Activated CD8-positive, alpha-beta memory T cell treated with anti-CD3 and anti-CD28 coated beads for 1 hour (primary cell): ENCODE measurements around the gene HPCAL4.

Source experiments
- DNase-seq, 2 donors: peaks; one replicate each; pipeline ENCODE4 v3.0.0-alpha.2; 2020; ENCODE audit warnings: low read depth in 1 of 2; ENCODE audit errors: extremely low read depth in 1 of 2

HPCAL4 gene

DNA sequence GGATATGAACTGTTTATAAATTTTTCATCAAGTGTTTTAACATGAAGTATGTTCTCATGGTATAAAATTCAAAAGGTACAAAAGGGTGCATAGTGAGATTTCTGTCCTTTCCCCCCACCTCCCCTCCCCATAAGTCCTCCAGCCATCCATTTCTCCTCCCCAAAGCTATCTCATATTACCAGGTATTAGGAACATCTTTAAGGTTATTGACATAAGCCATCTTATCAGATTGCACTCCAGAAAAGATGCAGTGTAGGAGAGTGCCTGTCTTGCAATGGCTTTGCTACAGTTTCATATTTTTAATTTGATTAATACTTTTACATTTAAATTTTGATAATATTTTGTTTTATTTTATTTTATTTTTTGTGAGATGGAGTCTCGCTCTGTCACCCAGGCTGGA lies 13.5 kb upstream of the HPCAL4 start:
- DNase-seq = no peak

DNA sequence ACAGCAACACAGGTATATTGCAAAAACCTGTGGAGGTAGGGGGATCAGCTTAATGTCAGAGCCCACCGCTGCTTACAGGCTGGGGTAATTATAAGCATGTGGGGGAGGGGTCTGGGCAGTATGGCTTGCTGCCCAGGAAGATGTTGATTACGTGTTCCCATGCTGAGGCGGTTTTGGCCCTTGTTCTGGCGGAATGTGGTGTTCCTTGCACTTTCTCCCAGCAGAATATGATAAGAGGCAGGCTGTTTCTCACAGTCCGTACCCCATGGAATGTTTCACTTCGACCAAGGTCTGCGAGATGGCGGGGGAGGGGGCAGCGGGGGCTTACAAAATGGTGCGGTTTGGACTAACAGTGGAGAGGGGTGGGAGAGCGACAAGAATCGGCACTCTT lies 9.8 kb upstream of the HPCAL4 start:
- no peak for DNase-seq

DNA sequence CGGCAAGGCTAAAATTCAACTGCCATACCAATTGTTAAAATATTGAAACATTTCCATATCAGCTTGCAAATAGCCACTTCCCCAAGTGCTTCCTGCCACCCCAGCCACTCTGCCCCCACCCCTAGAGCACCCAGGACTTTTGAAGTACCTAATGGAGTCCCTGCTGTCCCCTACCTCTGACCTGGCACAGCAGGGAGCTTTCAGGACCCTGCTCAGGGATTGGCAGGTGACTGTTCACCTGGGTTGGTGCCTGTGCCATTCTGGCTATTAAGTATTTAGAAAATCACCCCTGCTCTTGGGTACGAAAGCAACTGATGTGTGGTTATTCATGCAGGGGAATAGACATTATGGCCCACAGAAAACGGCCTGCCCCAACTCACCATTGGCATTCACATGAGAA lies 9.1 kb upstream of the HPCAL4 start:
- DNase-seq = no peak

DNA sequence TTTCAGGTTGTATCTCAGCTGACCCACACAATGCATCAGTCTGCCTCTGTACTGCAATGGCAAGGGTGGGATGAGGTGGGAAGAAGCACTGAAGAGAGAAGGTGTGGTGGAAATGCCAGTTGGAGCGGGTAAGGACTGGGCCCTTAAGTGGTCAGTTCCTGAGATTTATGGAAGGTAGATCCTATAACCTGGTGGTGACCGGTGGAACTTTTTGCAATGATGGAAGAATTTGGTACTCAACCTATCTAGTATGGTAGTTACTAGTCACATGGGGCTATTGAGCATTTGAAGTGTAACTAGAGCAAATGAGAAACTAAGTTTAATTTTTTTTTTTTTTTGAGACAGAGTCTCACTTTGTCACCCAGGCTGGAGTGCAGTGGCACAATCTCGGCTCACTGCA lies 8.2 kb upstream of the HPCAL4 start:
- no peak for DNase-seq

DNA sequence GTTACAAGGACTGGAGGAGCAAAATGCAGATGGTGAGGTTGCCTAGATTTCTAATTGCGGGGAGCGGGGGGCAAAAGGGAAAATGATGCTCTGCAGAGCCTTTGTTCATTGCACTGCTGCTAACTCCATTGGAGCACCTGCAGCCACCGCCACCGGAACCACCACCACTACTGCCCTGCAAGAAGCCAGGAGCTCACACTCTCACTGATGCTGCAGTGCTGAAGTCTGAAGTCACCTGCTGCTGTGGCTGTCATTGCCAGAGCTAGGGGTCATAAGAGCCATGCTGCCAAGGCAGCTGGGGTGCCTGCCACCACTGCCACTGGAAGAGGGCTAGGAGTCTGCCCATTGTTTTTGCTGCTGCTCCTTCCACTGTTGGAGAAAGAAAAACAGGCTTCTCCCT lies 7.3 kb upstream of the HPCAL4 start:
- no peak for DNase-seq

DNA sequence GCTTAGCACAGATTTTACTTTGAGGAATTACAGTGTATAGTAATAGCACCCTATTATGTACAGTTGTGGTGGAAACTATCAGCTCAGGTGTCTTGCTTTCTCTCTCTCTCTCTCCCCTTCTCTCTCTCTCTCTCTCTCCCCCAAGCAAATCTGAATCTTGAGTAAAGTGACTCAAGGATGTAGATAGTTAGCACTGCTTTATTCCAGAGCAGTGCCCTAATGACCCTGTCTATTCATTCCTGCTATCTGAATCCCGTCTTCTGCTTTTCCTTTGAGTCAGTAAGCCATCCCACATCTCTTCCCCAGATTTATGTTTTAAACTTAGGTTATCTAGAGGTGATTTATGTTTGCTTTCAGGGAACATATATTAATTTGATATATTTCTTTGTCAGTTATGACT lies 5.2 kb upstream of the HPCAL4 start:
- DNase-seq = no peak

DNA sequence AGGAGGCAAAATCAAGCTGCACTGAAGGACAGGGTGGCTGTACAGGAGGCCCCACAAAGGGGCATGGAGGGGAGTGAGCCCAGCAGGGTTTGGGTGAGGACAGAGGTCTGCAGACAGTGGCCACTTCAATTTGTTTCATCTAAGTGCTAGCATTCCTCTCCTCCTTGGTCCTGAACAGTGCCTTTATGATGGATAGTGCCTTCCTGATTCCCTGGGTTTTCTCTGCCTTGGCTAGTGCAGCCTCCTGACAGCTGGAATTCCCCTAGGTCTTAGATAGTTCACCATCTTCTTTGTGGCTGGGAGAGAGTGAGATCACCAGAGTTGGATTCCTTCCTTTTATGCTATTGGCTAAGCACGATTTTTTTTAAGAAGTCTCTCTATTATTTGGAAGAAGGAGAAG lies 3.8 kb upstream of the HPCAL4 start:
- DNase-seq = no peak

DNA sequence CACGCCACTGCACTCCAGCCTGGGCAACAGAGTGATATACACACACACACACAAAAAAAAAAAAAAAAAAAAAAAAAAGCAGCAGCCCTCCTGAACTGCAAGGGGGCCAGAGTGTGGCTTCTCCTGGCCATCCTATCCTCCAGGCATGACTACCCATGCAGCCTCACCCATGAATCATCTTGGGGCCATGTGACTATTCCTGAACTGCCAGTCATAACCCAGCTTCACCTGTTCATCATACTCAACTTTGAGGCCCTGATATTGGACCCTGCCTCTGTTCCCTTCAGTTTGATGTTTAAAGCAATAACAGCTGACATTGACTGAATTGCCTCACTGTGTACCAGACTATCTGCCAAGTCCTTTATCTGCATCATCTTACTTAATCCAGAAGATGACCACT lies 2.8 kb upstream of the HPCAL4 start:
- no peak for DNase-seq

DNA sequence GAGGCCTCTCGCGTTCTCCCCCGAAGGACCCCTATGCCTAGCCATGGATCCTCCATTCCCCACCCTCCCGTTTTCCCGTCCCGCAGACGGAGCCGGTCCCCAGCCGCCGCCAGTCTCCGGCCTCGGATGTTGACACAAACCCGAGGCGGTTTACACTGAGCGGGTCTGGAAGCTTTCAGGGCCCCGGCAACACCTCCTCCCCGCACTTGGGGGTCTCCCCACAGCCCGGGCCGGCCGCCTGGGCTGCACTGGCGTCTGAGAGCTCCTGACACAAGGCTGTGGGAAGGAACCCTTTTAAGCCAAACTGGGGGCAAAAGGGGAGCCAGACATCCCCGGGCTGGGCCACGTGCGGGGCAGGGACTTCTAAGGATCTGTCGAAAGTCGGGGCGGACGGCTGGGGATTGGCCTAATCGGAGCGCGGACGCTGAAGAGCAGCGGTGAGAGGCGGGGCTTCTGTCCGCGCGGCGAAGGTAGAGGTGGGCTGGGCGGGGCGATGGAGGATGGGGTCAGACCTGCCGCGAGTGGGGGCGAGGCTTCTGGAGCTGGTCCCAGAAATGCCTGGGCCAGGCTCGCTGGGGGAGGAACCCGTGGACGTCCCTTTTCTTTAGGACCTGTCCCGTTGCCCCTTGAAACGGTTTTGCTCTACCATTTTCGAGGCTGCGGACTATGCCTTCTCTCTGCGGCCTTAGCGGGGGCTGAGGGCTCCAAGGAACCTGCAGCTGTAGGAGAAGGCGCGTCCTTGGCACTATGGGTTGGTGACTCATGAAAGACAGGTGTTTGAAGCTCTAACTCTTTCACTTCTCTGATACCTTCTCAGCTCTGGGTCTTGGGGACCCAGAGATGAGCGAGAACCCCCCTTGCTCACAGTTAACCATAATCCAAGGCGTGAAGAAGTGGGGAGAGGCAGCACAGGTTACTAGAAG lies 1.2 kb upstream of the HPCAL4 start:
- no peak for DNase-seq

DNA sequence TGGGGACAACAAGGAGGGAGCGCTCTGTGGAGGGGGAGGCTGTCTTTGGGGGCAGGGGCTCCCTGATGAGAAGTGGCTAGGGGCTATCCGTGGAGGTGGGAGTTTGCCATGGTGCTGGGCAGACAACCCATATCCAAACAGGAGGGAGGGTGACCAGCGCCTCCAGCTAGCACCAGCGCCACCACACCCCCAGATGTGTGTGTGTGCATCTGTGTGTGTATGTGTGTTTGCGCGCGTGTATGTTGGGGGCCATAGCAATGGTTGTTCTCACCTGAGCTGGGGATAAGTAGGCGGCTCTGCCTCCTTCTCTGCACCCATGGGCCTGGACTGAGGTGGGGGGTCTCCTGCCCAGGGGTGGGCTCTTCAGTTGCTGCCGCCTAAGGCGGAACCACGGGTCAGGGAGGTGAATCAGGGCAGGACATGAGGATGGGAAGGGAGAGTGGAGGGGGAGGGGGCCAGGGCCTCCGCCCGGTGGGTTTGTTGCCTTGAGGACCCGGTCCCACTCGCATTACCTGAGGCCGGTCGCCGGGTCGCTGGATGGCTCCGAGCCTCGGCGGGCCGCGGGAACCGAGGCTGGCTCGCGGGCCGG lies 345 bp downstream of the HPCAL4 start:
- no peak for DNase-seq

DNA sequence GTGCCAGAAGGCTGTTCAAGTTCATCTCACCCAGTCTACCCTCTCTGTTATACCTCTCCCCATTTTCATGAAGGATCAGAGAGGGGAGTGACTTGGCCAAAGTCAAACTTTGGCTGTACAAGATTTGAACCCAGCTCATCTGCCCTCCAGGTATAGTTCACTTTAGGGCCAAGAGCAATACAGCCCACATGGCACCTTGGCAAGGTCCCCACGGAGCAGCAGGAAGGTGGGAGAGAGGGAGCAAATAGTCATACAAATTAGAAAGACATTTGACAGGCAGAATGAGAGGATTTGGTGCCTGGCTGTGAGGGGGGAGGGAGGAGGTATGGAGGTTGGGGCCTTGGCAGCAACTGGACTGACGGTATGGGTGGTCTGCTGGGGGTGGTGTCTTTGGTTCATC lies 1.0 kb downstream of the HPCAL4 start:
- DNase-seq = no peak

DNA sequence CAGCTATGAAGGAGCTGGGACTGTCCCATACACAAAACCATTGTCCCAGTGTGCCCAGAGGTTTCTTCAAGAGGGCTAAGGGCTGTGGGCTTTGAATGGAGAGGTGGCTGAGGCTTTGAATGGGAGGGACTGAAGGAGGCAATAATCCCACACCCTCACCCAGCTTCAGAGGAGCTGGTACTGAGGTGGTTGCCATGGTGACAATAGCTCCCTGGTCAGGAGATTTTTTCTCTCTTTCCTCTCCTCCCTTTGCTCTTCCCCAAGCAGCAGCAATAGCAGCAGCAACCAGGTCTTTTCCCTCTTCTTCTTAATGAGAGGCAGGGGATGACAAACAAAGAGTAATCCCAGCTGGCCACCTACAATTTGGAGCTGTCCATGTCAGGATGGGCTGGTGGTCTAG lies 1.6 kb downstream of the HPCAL4 start:
- no peak for DNase-seq

DNA sequence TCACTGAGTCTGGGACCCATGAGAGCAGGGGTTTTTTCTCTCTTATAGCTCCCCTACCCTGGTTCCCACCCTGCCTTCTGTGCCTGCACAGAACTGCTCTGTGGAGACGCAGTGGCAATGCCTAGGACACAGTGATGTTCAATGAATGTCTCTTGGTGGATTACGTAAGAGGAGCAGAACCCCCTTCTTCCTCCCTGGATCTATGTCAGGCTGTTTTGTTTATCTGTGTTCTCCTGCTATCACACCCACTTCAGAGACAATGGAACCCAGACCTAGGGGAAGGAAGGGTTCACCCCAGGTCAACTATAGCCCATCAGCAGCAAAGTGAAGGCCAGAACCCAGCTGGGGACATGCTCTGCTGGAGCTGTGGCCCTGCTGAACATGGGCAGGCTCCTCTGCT lies 2.0 kb downstream of the HPCAL4 start:
- DNase-seq = no peak

DNA sequence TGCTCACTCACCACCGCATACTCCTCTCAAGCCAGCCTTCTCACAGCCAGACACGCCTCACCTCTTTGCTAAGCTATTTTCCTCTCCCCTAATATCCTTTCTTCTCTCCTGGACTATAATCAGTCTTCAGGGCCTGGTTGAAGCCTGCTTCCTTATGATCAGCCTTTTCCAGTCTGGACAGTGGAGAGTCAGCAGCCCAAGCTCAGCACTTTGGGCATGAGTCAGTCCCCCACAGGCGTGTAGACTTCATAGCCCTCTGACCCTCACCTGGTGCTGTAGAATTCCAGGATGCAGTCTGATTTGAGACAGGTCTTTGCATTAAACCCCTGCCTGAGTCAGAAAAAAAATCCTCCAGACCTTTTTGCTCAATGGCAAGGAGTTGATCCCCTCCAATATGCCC lies 2.5 kb downstream of the HPCAL4 start:
- DNase-seq = no peak

DNA sequence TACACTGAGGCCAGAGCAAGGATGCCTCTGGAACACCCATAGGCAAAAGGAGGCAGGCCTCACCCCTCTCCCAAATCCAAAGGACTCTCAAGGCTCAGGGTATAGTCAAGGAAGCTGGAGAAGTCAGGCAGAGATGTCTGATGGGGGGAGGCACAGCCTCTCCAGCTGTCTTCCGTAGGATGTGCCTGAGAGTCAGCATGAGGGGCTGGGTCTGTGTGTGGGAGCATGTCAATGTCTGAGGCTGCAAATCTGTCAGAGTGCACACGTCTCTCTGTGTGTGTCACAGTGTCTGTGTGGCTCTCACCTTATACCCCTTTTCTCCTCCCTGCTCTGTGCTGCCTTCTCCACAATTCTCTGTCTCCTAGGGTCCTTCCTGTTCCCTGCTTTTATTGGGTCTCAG lies 4.0 kb downstream of the HPCAL4 start:
- no peak for DNase-seq

DNA sequence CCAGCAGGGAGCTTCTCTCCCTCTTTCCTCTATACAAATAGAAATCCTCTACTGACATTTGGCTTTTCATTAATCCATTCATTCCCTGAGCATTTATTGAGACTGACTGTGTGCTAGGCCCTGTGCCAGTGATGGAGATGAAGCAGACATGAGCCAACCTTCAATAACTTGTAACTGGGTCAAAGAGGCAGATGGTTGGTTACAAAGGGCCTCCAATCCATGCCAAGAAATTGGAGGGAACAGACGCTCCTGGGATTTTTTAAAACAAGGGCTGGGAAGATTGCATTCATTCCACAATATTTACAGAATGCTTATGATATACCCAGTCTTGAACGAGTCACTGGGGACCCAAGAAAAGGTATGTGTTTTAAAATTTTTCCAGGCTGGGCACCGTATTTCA lies 6.2 kb downstream of the HPCAL4 start:
- DNase-seq = no peak

DNA sequence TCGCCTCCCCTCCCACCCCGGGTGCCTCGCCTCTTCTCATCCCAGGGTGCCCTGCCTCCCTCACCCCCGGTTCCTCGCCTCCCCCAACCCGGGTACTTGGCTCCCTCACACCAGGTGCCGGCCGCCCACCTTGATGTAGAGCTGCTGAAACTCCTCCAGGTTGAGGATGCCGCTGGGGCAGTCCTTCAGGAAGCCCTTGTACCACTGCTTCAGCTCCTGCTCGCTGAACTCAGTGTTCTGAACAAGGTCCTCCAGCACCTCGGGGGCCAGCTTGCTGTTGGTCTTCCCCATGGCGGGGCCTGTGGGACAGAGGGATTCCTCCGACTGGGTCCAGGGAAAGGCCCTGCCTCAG lies 6.9 kb downstream of the HPCAL4 start:
- DNase-seq = no peak

DNA sequence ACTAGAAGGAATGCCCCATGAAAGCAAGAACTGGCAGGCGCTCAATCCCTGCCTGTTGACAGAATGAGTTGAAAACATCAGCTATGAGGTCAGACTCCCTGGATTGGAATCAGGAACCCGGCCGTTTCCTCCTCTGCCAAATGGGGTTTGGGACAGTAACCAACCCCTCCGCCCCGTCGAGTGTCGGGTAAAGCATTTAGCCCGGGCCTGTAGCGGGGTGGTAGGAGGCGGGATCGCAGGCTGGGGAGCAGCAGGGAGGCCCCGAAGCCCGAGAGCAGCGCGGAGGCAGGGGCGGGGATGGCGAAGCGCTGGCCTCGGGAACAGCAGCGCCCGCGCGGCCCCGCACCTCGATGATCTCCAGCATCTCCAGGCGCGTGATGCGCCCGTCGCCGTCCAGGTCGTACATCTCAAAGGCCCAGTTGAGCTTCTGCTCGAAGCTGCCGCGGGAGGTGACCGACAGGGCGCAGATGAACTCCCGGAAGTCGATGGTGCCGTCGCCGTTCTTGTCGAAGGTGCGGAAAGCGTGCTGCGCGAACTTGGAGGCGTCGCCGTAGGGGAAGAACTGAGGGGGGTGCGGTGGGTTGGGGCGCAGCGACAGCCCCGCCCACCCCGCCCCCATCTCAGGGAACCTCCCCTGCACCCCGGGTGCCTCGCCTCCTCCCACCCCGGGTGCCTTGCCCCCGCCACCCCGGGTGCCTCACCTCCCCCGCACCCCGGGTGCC lies 7.5 kb downstream of the HPCAL4 start:
- no peak for DNase-seq

DNA sequence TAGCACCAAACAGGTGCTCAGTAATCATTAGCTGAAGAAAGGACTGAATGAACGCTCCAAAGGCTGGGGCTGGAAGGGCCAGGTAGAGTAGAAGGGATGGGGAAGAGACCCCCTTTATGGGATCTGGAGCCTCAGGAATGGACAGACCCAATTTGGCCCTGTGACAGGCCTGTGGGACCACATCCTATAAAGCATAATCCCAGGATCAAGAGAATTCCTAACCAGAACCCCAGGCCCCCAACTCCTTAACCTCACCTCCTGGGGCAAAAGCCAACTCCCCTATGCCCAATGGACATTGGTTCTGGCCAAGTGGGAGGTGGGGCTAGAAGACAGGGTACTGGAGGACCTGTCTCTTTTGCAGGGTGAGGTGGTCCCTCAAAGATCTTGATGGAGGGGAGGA lies 9.2 kb downstream of the HPCAL4 start:
- no peak for DNase-seq

DNA sequence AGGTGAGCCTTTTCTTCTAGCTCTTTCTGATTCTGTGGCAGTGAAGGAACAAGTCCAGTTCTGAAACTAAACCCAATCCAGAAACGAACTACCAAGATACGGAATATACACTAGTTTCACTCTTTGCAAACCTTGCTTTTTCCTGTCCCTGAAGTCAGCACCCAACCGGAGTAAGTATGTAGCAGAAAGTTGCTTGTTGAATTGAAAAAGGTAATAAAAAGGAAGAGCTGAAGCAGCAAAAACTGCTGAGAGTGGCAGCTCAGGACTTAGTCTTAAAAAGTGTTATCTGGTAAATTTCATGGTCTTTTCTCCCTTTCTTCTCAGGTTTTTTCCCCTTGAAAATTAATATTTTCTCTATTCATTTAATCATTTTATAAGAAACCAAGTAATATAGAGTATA lies 9.9 kb downstream of the HPCAL4 start:
- DNase-seq = no peak

DNA sequence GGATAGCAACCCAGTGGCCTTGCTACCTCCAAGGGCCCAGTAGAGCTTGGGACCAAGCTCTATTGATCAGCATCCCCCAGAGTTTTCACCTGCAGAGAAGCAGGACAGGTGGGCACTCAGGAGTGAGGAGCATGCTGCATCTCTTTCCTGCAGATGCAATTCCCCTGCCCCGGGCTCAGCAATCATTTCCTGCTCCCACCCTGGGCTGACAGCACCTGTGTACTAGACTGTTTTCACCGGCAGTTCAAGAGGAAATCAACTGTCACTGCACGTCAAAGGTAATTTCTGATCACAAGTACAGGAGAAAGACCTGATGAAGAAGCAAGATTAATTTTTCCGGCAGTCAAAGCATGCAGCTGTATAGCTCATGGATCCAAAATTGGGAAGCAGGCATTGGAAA lies 10.5 kb downstream of the HPCAL4 start:
- no peak for DNase-seq

DNA sequence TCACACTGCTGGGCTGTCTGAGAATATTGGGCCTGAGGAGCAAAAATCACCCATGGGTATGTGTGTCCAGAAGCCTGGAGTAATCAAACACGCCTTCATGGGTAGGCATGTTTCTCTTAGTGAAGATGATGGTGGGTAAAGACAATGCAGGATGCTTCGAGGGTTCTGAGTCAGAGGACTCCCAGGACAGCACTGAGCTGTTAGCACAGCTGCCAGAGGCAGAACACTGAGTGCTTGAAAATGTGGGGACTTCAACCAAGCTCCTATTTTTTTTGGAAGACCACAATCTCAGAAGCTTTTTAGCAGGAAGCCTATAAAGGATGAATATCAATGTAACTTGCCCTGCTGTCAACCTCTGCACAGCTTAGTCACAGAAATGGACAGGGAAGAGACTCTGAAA lies 11.4 kb downstream of the HPCAL4 start:
- no peak for DNase-seq
